GM12892 (cell line): ENCODE measurements around the gene SPIN4.

Experiments used
- POLR2A ChIP-seq: IDR thresholded peaks from 2 replicates; pipeline ENCODE4 v1.6.1; 2011; ENCODE audit warnings: low read depth, low read length, control low read depth
- POLR2AphosphoS5 ChIP-seq: IDR thresholded peaks from 2 replicates; pipeline ENCODE4 v1.6.1; 2011; ENCODE audit warnings: low read depth, low read length, control low read depth
- TAF1 ChIP-seq: IDR thresholded peaks from 2 replicates; pipeline ENCODE4 v1.6.1; 2011; ENCODE audit warnings: low read depth, mild to moderate bottlenecking, control low read depth, low read length, borderline replicate concordance

- no peak for TF ChIP-seq POLR2AphosphoS5
- TF ChIP-seq TAF1 = no peak
- no peak for TF ChIP-seq POLR2A
Observed at GRCh38 chrX:63400340-63400739, 49.2 kb upstream of the SPIN4 start.
